H1 (cell line): Measurements from ENCODE around the gene SCART1. TPM values are rescaled to one million over a fixed set of nuclear protein-coding genes. Genes with fewer than 3 reads are reported as not detected.

Source experiments
- FOSL1 ChIP-seq: IDR thresholded peaks from 2 replicates; pipeline ENCODE4 v1.6.1; 2011; ENCODE audit warnings: mild to moderate bottlenecking, low read depth, low read length, moderate library complexity; ENCODE audit not compliant: insufficient read depth
- HDAC6 ChIP-seq: IDR thresholded peaks from one replicate; pipeline ENCODE4 v1.7.1; 2012; ENCODE audit warnings: low read depth, mild to moderate bottlenecking, inconsistent platforms, low read length, moderate library complexity
- NRF1 ChIP-seq: IDR thresholded peaks from 2 replicates; pipeline ENCODE4 v1.6.1; 2011; ENCODE audit warnings: mild to moderate bottlenecking, low read depth, low read length, improper control_type of control experiment
- POLR2AphosphoS5 ChIP-seq: IDR thresholded peaks from 2 replicates; pipeline ENCODE4 v1.6.1; 2011; ENCODE audit warnings: low read depth, low read length
- RAD21 ChIP-seq, 2 experiments: IDR thresholded peaks in 1 of 2; conservative IDR thresholded peaks in 1 of 2; 2 replicates each; pipeline ENCODE4 v1.6.1; 2011; ENCODE audit warnings: low read depth in 2 of 2, low read length in 2 of 2, improper control_type of control experiment in 1 of 2, inconsistent platforms in 1 of 2, mild to moderate bottlenecking in 1 of 2, moderate library complexity in 1 of 2
- SP4 ChIP-seq: IDR thresholded peaks from 2 replicates; pipeline ENCODE4 v1.6.1; 2012; ENCODE audit warnings: low read length, inconsistent platforms
- polyA plus RNA-seq, 7 experiments: library from polyadenylated mRNA; depleted of rRNA in 3 of 7; stranded (reverse) in 5 of 7; unstranded in 2 of 7; fragments of >200 nt in 5 of 7; fragments of 200-250 nt in 2 of 7; gene quantifications; 1 replicate in 5 of 7; 2 replicates in 1 of 7; 4 replicates in 1 of 7; pipeline versions ENCODE4 v1.2.1 to v1.2.3, GENCODE V29; 2011 to 2013; ENCODE audit warnings: missing spikeins in 2 of 7, mixed read lengths in 2 of 7
- total RNA-seq: library from RNA; stranded (reverse); fragmentation: NEBNext Ultra II Directional; extraction: Animal tissue kit (Norgen Biotek cat#: 25700); gene quantifications from 2 replicates; pipeline ENCODE4 v1.2.1, GENCODE V29; 2021
- TF ChIP-seq, protein P1 (sequence below): IDR thresholded peaks from 2 replicates; pipeline ENCODE4 v1.6.1; 2011; ENCODE audit warnings: low read length, improper control_type of control experiment

SCART1 gene
- total and polyA plus RNA-seq, 2 of the 8 experiments (the other 6 are each of a cell fraction or from before 2014, with no cell fraction given) = 0.14 to 0.19 TPM

- no peak for TF ChIP-seq FOSL1
- TF ChIP-seq NRF1 = no peak
- TF ChIP-seq, protein P1, sequence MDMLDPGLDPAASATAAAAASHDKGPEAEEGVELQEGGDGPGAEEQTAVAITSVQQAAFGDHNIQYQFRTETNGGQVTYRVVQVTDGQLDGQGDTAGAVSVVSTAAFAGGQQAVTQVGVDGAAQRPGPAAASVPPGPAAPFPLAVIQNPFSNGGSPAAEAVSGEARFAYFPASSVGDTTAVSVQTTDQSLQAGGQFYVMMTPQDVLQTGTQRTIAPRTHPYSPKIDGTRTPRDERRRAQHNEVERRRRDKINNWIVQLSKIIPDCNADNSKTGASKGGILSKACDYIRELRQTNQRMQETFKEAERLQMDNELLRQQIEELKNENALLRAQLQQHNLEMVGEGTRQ = no peak
- no peak for TF ChIP-seq RAD21 (IDR thresholded peaks at IDR 0.05 in 1 of 2, conservative IDR thresholded peaks at IDR 0.05 in 1 of 2; ENCODE audit: low read depth in 2 of 2, low read length in 2 of 2)
- TF ChIP-seq SP4 = no peak
- no peak for TF ChIP-seq HDAC6
- TF ChIP-seq POLR2AphosphoS5 = no peak
These were observed 7.7 kb upstream of the SCART1 start (continued) for GRCh38 chr10:133445751-133446708.
